NCI-H1930 (cell line): ENCODE measurements around the gene IPPK.
"Not testable (repeated sequence)": the region's sequence is repeated elsewhere in the genome, so short reads cannot be mapped to it uniquely, and the experiment has no call there.

Experiments
- DNase-seq, 2 experiments: peaks; one replicate each; lab custom pipeline; 2025; lab: John Stamatoyannopoulos, UW

IPPK gene

GRCh38 chr9:92637886-92638620, 31.9 kb downstream of the IPPK start:
- no peak for DNase-seq

- DNase-seq: no peak
Observed at GRCh38 chr9:92637326-92637725, 32.6 kb downstream of the IPPK start.

- no peak for DNase-seq
Observed at GRCh38 chr9:92636627-92637026, 33.3 kb downstream of the IPPK start.

- DNase-seq: no peak
Observed at GRCh38 chr9:92635760-92636159, 34.2 kb downstream of the IPPK start.

GRCh38 chr9:92634712-92635605, 35.0 kb downstream of the IPPK start:
- DNase-seq: peak in 1 of 2 experiments; percentile 25

DNA sequence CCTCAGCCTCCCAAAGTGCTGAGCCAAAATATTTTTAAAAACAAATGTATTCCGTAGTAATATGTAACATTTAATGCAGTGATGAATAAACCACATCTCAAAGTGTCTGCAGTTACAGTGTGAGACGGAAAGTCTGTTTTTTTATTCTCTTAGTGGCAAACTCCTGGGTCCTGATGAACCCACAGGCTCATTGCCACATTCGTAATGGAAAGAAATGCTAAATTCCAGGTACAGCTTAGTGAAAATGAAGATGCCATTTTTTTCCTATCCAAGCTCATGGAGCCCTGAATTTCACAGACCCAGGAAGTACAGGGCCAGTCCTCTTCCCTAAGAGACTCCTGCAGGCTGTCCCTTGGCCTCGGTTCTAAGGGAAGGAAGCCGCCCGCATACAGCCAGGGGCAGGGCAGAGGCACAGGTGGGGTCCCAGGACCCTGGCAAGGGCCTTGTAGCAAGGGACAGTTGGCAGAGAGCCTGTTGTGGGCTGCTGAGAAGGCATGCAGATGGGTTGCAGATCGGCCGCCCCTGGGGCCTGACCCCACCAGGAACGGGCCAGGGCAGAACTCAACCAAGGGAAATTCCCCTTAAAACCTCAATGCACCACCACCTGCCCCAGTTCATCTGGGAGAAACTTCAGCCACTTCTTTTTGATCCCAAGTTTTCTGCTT, 36.2 kb downstream of the IPPK start:
- DNase-seq: no peak

GRCh38 chr9:92632641-92633040, 37.3 kb downstream of the IPPK start:
- DNase-seq: no peak

- no peak for DNase-seq
Observed at GRCh38 chr9:92631452-92632343, 38.2 kb downstream of the IPPK start.

GRCh38 chr9:92627651-92628050, 42.3 kb downstream of the IPPK start:
- DNase-seq: no peak

DNA sequence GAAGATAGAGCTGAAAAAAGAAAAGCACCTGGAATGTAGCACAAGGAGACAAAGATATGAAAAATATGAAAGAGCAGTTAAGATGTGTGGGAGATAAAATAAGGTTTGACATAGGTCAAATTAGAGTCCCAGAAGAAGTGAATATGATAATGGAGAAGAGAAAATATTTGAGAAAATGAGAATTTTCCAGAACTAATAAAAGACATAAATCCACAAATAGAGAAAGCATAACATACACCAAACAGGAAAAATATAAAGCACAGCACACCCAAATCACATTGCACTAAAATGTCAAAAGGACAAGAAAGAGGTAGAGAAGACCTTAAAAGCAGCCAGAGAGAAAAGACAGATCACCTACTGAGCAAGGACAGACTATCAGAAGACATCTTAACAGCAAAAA, 43.4 kb downstream of the IPPK start:
- no peak for DNase-seq

GRCh38 chr9:92623936-92624335, 46.0 kb downstream of the IPPK start:
- DNase-seq: not testable (repeated sequence)

DNA sequence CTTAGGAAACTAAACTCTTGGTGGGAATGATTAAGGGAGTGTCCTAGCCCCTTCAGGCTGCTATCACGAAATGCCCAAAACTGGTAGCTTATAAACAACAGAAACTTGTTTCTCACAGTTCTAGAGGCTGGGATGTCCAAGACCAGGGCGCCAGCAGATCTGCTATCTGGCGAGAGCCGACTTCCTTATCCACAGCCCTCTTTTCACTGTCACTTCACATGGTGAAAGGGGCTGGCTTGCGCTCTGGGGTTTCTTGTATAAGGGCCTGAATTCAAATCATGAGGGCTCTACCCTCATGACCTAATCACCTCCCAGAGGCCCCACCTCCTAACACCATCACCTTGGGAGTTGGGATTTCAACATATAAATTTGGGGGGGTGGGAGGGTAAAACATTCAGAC, 49.1 kb downstream of the IPPK start:
- DNase-seq: no peak

- no peak for DNase-seq
Observed at GRCh38 chr9:92619601-92620300, 50.2 kb downstream of the IPPK start.

- no peak for DNase-seq
Observed at GRCh38 chr9:92618633-92619225, 51.2 kb downstream of the IPPK start.

DNA sequence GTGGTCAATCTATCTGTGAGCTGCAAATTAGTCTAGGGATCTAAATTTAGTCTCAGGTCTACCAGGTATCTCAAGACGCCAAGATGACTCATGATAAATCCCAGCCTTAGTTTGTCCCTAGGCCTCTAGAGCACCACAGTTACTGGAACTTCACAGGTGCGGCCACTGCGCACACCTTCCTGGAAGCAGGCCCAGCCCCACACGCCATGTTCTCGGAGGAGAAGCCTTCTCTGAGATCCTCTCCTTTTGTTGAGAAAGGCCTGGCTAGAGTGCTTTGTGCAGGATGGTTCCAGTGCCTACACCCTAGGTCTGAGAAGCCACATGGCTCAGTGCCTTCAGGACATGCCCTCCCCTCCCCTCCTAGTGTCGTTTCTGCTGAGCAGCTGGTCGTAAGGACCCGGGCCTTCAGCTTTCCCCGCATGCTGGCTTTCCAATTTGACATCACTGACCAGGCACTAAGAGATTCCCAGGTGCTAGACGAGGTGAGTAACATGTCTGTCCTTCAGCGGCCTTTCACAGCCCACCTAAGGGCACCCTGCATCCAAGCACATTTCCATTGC, 51.9 kb downstream of the IPPK start:
- DNase-seq: no peak

DNA sequence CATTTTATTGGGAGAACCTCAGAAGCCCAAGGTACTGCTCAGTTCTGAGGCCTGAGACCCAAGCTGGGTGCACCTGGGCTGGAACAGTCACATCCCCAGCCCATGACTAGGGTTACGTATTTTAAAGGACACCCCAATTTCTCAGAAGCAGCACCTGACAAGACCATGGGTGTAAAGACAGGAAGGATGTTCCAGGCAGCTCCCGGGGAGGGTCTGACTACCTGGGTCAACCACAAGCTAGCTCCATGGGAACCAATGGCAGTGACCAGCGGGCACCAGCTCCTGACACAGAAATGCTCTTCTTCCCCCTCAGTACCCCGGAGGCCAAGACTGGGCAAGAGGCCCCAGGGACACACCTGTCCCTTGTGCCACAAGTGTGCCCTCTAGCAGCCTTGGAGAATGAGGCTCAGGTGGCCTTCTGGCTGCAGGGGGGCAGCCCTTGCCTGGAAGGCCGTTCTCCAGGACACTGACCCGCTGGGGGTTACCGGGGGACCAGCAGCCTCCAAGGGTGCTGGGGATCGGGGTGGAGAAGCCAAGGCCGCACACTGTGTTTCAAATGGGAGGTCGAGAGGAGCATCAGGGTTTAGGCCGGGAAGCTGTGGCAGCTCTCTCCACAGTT, 52.6 kb downstream of the IPPK start:
- DNase-seq: no peak

GRCh38 chr9:92616655-92617111, 53.2 kb downstream of the IPPK start:
- no peak for DNase-seq

- no peak for DNase-seq
Observed at GRCh38 chr9:92616199-92616641, 53.7 kb downstream of the IPPK start.

DNA sequence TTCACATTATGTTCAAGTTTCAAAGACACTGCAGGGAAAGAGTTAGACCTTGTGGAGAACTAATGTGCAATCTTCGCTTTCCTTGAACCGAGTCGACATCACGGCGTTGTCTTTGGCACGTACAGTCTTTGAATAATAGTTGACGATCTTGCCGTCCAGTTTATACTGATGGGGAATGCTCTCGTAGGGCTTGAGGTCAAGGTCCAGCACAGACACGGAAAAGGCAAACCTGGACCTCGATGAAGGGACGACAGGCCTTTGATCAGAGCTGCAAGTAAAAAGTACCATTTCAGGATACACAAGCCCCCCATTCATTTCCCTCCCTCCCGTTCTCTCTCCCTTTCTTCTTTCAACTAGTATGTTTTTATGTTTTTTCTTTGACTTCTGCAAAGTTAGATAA, 54.1 kb downstream of the IPPK start:
- DNase-seq: no peak
